NCI-H446 (cell line): Measurements from ENCODE around the gene RAMAC.
A peak's percentile ranks its signal among the peaks of the same experiment; 100 is the strongest.
"Not testable (repeated sequence)": the region's sequence is repeated elsewhere in the genome, so short reads cannot be mapped to it uniquely, and the experiment has no call there.

Experiments used
- DNase-seq, 2 experiments: peaks; one replicate each; lab custom pipeline; 2025; lab: John Stamatoyannopoulos, UW

The RAMAC gene

DNA sequence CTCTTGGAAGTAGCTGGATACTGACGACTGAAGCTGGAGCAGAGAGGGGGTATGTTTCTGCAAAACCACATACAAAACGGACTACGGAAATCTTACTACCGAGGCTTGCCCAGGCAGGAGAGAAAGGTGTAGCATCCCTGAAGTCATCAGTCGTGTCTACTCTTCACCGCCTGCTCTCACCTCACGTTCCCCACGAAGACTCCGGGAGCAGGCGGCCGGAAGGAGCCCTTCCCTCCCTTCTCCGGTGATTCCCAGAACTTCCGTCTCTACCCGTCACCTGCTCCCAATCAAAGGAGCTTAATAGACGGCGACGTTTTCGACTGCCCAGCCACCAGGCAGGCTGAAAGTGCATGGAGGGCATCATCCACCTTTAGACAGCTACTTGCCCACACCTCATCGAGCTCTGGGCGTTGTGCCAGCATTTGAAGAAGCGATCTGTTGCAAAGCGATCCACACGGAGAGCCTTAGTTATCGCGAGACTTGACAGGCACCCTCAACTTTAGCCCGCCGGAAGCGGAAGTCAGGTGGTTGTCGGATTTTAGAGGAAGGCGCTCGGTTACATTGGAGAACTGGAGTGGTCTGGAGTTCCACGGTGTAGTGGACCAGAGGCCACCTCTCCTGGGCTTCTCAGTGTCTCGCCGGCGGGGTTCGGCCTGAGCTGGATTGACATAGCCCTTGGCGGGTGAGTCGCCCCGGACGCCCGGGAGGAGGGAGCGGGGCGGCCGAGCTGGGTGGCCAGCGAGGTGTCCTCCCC lies at the start of gene RAMAC:
RAMAC (plus strand) TSS at position 523 of the 754 bp plus-strand sequence. CDS start 2,809 bp downstream, outside the sequence.
- DNase-seq = peak; percentile 89 to 97

DNA sequence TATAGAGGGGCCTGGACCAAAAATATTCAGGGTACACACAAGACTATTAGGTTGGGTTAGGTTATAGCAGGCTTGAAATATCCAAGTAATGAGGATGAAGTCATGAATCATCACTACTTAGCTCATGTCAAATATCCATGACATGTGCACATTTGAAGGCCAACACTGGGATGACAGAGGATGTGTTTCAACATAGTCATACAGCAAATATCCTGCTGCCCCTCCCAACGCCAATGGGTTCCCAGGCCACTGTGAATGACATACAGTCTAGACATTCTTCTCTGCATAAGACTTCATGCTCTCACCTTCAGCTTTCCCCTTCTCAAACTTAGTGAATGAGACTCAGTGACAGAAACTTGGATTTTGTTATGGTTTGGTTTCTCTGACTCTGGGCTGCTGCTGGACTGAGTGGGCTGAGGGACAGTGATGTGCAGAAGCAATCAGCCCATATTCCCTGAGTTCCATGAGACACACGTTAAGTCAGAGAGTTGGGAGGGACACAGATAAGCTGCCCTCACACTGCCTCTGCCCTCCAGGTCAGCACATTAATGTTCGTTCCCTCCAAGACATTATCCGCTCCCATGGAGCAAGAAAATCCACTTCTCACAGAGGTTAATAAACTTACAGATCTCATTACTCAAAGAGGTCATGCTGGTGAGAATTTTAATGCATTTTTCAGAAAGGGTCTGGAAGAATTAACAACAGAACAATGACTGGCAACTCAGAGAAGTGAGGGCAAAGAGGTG lies 48.9 kb upstream of the RAMAC start:
- DNase-seq = no peak

DNA sequence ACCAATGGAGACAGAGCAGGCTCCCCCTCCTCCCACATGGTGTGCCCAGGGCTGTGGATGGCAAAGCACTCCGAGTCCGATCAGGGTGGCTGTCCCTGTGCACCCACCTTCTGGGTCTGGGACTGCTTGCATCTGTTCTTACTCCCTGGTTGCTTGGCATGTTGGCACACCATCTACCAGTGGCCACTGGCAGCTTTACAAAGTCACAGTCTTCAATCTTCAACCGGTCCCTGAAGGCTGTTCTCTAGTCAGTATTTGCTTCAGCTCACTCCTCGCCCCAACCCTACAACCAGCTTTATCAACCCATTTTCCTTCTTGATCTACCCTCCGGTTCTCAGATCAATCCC lies 48.3 kb upstream of the RAMAC start:
- no peak for DNase-seq

DNA sequence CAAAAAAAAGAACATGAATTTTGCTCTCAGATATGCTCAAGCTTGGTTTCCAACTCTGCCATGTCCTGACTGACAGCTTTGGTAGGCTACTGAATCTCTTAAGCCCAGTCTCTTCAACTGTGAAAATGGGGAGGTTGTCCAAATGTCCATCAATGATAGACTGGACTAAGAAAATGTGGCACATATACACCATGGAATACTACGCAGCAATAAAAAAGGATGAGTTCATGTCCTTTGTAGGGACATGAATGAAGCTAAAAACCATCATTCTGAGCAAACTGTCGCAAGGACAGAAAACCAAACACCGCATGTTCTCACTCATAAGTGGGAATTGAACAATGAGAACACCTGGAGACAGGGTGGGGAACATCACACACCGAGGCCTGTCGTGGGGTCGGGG lies 46.3 kb upstream of the RAMAC start:
- not testable (repeated sequence) for DNase-seq

DNA sequence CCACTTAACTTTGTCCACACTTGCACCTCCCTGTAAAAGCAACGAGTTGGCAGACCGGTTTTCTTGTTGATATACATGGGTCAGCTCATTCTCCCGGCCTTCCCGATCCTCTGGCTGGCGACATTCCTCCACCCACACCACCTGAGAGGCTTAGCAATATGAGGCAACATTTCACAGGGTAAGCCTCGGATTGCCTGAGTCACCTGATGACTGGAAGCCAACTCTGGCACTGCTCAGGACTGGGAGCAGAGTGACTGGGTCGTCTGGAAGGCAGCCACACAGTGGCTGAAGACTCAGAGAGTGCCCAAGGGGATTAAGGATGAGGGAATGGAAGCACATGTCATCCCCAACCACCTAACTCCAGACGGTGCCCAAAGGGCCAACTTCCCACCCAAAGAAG lies 43.3 kb upstream of the RAMAC start:
- DNase-seq = no peak

DNA sequence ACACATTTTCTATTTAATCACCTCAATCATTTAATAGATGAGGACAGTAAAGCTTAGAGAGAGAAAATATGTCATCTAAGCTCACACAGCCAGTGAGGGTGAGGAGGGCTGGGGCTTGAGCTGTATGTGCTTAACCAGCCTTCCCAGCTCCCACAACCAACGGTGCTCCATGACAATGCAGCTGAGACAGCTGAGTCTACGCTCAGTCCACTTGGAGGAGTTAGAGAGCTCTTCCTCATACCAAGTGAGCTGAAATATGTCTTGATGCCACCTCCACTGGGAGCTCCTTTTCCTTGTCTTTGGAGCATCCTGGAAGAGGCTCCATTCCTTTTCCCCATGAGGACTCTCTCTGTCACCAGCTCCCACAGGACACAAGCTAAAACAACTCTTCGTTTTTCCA lies 42.8 kb upstream of the RAMAC start:
- DNase-seq = no peak

DNA sequence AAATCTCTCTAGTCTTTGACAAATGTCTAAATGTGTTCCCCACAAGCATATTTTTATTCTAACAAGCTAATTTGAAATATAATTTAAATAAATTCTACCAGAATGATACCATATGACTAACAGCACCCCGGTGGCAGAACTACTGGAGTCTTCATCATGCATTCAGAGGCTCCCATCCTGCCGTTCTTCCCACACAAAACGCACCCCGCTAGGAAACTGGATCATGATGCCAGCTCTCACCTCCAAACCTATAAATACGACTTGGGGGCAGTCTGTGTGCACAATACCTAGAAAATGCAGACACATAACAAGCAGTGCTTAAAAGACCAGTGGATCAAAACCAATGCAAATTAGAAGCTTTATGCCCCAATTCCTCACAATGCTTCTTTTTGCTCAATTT lies 42.0 kb upstream of the RAMAC start:
- no peak for DNase-seq

DNA sequence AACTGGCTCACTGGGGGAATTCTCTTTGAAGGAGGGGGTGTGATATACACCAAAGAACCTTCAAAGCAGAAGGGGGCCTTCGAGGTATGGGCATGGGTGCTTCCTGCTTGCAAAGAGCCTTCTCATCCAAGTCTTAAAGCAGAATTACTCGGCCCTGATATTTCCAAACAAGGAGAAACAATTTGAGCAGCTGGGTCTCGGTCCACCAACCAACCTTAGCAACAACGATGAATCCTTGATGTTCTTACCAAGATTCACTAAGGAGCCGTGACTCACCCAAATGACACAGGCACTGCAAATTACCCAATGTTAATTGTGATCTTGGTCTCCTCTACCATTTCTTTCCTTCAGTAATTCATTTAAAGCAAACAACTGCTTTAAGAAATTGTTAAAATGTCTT lies 41.2 kb upstream of the RAMAC start:
- DNase-seq = no peak

DNA sequence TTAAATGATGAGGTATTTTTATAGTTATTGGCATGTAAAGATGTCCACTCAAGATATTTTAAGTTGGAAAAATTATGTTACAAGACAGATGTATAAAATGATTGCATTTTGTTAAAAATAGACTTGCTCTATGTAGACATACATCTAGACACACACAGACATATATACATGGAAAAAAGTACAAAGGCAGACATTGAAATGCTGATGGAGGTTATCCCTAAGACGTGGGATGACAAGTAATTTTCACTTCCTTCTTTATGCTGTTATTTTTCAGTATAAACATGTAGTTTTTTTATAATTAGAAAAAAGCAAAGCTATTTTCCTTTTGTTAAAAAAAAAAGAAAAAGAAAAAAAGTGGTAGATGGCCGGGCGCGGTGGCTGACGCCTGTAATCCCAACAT lies 40.7 kb upstream of the RAMAC start:
- DNase-seq = no peak

DNA sequence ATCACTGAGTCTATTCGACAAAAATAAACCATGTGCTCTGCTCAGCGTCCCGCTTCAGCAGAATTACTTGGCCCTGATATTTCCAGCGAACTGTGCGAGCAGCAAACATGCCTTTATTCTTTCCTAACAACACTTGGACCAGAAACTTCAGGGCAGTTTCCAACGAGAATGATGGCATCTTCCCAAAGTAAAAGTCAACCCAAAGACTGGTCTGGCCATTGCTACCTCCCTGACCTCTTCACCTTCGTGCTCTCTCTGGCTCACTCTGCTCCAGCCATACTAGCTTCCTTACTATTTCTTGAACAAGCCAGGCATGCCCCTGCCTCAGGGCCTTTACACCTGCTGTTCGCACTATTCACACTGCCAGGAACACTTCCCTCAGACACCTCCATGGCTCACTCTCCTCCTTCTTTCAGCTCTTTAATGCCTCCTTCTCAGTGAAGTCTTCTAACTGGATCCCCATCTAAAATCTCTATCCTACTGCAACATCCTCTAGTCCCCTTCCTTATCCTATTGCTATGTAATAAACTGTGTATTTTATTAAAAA lies 39.8 kb upstream of the RAMAC start:
- DNase-seq = no peak

DNA sequence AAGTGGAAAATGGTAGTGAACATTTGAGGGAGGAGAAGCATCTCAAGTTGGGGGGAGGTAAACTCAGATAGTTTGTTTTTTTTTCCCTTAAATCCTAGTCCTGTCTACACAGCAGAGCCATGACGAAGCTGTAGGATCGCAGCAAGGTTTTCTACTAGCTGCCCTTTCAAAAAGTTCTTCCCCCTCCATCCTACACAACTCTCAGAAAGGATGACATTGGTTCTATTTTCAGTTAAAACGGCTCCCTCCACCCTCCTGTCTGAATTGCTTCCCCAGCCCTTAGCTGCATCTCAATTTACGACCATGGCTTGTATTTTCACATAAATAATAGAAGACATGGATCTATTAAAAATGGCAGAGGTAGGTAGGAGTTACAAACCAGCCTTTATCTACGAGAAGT lies 35.7 kb upstream of the RAMAC start:
- no peak for DNase-seq

DNA sequence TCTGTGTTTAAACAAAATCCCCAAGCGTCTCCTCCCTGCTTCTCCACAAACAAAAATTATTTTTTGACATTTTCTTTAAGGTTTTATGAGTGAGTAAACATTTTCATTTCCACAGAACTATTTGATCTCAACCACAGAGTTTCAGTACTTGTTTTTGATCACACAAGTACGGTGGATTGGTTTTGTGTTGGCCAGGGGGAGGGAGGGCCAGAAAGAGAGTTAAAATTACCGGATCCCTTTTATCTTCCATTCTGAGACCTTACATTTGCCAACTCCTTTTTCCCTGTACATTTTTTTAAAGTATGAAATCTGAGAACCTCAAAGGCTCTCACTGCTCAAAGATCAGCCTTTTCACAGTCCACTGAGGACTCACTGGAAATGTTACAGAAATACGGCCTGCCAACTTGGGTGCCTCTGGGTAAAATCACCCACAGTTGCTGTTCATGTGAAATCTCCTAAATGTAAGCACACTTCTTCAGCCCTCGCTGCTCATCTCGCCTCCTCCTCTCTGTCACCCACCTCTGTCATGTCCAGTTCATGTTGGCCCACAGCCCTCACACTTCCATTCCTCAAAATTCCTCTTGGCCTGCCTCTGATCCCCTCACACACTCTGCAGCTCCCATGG lies 35.2 kb upstream of the RAMAC start:
- DNase-seq = no peak

DNA sequence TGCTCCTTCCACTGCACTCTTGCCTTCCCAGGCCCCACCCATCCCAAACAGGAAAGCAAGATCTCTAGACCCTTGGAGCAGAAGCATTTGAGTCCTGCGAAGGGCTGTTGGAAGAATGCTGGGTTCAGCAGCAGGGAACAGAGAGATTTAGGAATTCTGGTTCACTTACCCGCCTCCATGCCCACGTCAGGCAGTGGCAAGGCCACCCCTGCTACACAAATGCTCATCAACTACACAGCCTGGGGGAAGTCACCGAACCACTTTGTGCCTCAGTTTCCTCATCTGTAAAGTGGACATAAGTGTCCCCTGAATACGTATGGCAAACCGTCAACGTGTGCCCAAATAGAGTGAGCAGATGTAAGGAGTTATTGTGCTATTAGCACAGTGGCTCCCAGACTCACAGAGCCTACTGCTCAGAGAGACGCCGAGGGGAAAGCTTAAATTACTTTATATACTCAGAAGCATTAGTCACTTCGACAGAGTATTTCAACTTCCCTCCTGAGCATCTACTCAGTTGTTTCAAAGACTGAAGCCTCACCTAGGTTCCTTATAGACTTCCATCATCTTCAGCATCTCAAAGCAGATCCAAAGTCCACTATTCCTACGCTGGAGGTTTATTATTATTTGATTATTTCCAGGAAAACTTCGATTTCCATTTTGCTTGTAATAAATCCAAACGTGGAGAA lies 34.4 kb upstream of the RAMAC start:
- DNase-seq = no peak

DNA sequence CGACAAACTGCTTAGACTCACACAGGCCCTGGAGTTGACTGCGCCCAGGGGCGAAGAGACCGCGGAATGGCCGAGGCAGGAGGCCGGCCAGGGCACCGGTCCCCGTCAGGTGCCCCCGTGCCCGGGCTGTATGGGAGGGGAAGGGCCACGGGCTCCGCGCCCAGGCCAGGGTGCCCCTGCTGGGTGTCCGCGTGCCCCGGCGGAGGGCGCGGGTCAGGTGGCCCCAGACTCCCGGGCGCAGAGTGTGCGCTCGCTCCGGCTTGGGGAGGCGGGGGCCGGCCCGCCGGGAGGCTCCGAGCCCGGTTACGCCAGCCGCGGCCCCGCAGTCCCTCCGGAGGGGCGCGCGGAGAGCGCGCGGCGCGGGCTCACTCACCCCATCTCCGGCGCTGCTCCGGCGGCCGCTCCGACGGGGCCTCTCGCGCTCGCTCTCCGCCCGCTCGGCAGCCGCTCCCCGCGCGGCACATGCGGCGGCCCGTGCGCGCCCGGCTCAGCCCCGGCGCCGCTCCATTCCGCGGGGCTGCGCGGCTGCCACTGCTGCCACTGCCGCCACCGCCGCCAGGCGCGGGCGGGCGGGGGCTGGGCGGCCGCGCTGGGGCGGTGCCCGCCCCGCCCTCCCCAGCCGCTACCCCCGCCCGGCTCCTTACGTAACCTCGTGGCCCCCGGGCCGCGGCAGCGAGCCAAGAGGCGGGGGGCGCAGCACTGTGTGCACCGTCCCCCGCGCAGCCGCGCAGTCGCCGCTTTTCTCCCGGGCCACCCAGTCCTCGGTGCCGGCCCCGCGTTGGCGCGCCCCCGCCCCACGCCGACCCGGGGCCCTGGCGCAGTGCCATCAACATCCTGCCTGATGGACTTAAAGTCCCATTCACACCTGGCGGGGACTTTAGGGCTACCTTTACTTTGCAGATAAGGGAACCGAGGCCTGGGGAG lies 33.6 kb upstream of the RAMAC start, which contains the start of gene HOMER2:
HOMER2 (minus strand) TSS at position 563 of the 924 bp plus-strand sequence; CDS start at position 378, 185 bp downstream.
- peak in 1 of 2 experiments; percentile 73 for DNase-seq

DNA sequence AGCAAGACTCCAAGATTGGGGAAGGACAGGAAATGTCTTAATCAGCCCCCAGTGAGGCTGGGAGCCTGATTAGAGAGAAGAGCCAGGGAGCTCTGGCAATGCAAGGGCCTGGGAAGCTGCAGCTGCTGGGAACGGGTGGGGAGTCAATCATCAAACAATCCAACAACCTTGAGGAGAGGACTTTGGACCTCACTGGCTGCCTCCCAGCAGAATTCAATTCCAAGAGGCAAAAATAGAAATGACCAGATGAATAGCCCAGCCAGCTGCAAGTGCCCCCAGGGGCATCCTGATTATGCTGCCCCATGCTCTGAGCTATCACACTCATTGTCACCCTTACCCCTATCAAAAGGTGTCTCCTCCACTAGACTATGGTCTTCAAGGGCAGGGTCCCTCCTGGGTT lies 27.4 kb upstream of the RAMAC start:
- no peak for DNase-seq

DNA sequence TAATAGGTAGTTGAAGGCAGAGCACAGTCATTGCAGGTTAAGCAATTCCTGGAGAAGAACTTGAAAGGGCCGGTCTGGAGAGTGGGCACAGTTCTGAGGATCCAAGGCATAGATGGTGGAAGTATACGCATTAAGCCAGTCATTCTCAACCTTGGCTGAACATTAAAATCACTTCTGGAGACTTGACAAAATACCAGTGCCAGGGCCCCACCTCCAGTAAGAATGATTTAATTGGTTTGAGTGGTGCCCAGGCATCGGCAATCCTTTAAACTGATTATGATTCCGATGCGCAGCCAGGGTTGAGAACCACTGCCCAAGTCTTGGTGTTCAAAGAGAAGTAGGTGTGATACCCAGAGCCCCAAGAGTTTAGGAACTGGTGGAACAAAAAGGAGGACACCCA lies 26.6 kb upstream of the RAMAC start:
- DNase-seq = no peak

DNA sequence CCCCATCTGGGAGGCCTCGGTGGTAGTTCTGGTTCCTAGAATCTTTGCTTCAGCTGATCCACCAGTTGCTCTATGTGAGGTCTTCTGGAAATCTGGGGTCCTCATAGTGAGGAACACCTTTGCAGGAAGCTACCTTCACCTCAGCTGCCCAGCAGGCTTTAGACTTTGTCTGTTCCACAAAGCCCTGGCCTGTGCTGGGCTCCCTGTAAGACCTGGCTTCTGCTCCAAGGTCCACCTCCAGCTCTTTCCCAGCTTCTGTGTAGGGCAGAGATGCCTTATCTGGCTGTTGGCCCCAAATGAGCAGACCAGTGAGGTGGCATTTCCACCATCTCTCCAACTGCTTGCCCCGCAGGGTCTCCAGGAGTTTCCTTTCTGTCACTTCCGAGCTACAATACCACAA lies 25.2 kb upstream of the RAMAC start:
- no peak for DNase-seq

DNA sequence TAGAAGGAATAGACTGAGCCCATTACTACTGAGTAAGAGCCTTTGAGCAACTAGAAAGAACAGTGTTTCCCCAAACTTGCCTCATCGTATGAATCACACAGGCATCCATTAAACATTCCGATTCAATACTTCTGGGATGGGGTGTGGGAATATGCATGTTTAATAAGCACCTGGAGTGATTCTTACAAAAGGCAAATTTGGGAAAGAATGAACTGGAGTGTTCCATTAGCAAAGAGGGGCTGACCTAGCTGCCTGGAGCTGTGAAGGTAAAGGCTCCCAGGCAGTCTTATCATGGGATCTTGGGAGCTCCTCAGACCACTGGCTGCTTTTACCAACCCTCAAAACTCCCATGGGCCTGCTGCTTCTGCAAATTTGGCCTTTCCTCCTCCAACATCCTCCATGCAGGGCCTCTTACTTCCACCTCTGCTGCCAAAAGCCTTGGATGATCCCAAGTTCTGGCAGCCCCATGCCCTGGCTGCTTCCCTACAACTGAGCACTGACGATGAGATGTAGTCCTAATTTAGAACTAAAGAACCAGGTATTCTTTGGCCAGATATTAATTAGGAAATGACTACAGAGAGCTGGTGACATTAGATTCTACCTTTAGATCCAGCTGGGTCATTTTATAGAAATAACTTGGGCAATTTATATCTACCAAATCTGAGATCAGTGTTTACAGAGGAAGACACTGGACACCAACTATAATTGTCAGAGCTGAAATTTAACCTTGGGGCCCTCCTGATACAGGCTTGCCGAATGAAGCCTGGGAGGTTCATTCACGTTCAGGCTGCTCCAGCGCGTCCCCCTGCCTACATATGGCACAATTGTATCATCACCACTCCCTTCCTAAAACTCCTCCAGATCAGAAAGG lies 22.3 kb upstream of the RAMAC start:
- DNase-seq = no peak

DNA sequence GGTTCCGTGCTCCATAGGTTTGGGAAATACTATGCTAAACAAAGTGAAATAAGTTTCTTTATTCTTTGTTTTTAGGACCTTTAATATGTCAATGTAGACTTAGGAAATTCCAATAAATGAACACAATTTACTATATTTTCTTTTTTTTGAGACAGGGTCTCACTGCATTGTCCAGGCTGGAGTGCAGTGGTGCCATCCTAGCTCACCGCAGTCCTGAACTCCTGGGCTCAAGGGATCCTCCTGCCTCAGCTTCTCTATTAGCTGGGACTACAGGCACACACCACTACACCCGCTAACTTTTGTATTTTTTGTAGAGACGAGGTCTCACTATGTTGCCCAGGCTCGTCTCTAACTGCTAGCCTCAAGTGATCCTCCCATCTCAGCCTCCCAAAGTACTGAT lies 21.1 kb upstream of the RAMAC start:
- no peak for DNase-seq

DNA sequence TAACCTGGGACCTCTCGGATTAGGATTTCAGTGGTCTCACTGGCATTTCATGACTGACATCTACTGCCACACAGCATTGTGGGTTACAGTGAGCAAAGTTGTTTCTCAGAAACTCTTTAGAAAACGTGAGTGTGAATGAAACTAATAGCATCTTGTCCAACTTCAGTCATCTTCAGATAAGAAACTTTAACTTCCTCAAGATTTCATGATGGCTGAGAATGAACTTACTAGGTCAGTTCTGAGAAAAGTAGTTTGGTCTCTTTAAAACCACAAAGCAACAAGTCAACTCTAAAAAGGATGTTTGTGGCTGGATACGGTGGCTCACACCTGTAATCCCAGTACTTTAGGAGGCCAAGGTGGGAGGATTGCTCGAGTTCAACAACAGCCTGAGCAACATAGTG lies 19.3 kb upstream of the RAMAC start:
- no peak for DNase-seq
